WTC11 (cell line): ENCODE measurements around the gene CXCL14. TPM values are rescaled to one million over a fixed set of nuclear protein-coding genes. Genes with fewer than 3 reads are reported as not detected.

Experiments
- ATAC-seq: fragments of 200-7000 bp; cut with Tn5 transposase; 2 replicates; pipeline ENCODE4 v1.10.0; 2021; ENCODE audit warnings: mild to moderate bottlenecking, moderate library complexity
- CTCF ChIA-PET: fragments of 300-600 bp; sonication (Branson Sonifier 250); formaldehyde crosslinking; loops from one replicate; lab custom pipeline; 2021; ENCODE audit warnings: antibody characterized with exemption; lab: Charles Lee
- POLR2A ChIA-PET: fragments of 350-600 bp; sonication (Branson Sonifier 250); formaldehyde crosslinking; loops from one replicate; lab custom pipeline; 2021; ENCODE audit warnings: antibody characterized with exemption; lab: Charles Lee
- DNase-seq: peaks from one replicate; pipeline ENCODE4 v3.0.0; 2021; ENCODE audit warnings: low spot score
- H3K27ac Mint-ChIP-seq: 2 replicates; pipeline ENCODE4 v1.8.0; 2021; ENCODE audit warnings: mixed read lengths
- H3K27me3 Mint-ChIP-seq: 2 replicates; pipeline ENCODE4 v1.8.0; 2021; ENCODE audit warnings: low read depth, mild to moderate bottlenecking, moderate library complexity, mixed read lengths
- H3K36me3 Mint-ChIP-seq: 2 replicates; pipeline ENCODE4 v1.8.0; 2021; ENCODE audit warnings: mixed read lengths
- H3K4me1 Mint-ChIP-seq: 2 replicates; pipeline ENCODE4 v1.8.0; 2022; ENCODE audit warnings: mixed read lengths
- H3K4me3 Mint-ChIP-seq: 2 replicates; pipeline ENCODE4 v1.8.0; 2021; ENCODE audit warnings: mild to moderate bottlenecking, moderate library complexity, mixed read lengths
- H3K9me3 Mint-ChIP-seq: 2 replicates; pipeline ENCODE4 v1.8.0; 2021; ENCODE audit warnings: mixed read lengths
- CREB1 ChIP-seq: sonication (generic); formaldehyde crosslinking; IDR thresholded peaks from 2 replicates; pipeline ENCODE4 v1.8.0; 2023; ENCODE audit warnings: mild to moderate bottlenecking, missing genetic modification reagents
- ESRRA ChIP-seq: sonication (generic); formaldehyde crosslinking; IDR thresholded peaks from 2 replicates; pipeline ENCODE4 v1.8.1; 2022; ENCODE audit warnings: mild to moderate bottlenecking, missing genetic modification reagents, borderline replicate concordance
- FOXJ3 ChIP-seq: sonication (generic); formaldehyde crosslinking; IDR thresholded peaks from 2 replicates; pipeline ENCODE4 v1.9.0; 2021; ENCODE audit warnings: missing genetic modification reagents, mild to moderate bottlenecking, borderline replicate concordance
- JUN ChIP-seq: sonication (generic); formaldehyde crosslinking; IDR thresholded peaks from 2 replicates; pipeline ENCODE4 v1.8.0; 2023; ENCODE audit warnings: mild to moderate bottlenecking, missing genetic modification reagents
- MXD4 ChIP-seq: fragments of 250-450 bp; sonication (Bioruptor Pico); IDR thresholded peaks from 2 replicates; pipeline ENCODE4 v1.8.0; 2021; ENCODE audit warnings: mild to moderate bottlenecking, moderate library complexity, borderline replicate concordance
- NR3C1 ChIP-seq: sonication (generic); formaldehyde crosslinking; conservative IDR thresholded peaks from 2 replicates; pipeline ENCODE4 v1.8.1; 2023; ENCODE audit warnings: low read depth, mild to moderate bottlenecking, missing genetic modification reagents
- OVOL2 ChIP-seq: fragments of 250-450 bp; sonication (Bioruptor Pico); IDR thresholded peaks from 2 replicates; pipeline ENCODE4 v1.9.0; 2021; ENCODE audit warnings: mild to moderate bottlenecking, borderline replicate concordance
- PRRX2 ChIP-seq: fragments of 250-450 bp; sonication (Bioruptor Pico); IDR thresholded peaks from 2 replicates; pipeline ENCODE4 v1.8.0; 2021; ENCODE audit warnings: mild to moderate bottlenecking
- TCF7 ChIP-seq: sonication (generic); formaldehyde crosslinking; IDR thresholded peaks from 2 replicates; pipeline ENCODE4 v1.8.0; 2022; ENCODE audit warnings: mild to moderate bottlenecking, low read depth, missing genetic modification reagents, moderate library complexity
- ZBTB21 ChIP-seq: sonication (generic); formaldehyde crosslinking; IDR thresholded peaks from 2 replicates; pipeline ENCODE4 v1.8.1; 2023; ENCODE audit warnings: mild to moderate bottlenecking, missing genetic modification reagents, borderline replicate concordance
- ZNF121 ChIP-seq: sonication (generic); formaldehyde crosslinking; IDR thresholded peaks from 2 replicates; pipeline ENCODE4 v1.8.0; 2023; ENCODE audit warnings: missing genetic modification reagents
- ZNF138 ChIP-seq: sonication (generic); formaldehyde crosslinking; conservative IDR thresholded peaks from 2 replicates; pipeline ENCODE4 v1.8.1; 2022; ENCODE audit warnings: mild to moderate bottlenecking, moderate library complexity, missing genetic modification reagents
- ZNF317 ChIP-seq: sonication (generic); formaldehyde crosslinking; IDR thresholded peaks from 2 replicates; pipeline ENCODE4 v1.8.1; 2023; ENCODE audit warnings: low read depth, mild to moderate bottlenecking, moderate library complexity, missing genetic modification reagents, borderline replicate concordance
- ZNF423 ChIP-seq: fragments of 250-450 bp; sonication (Bioruptor Pico); IDR thresholded peaks from 2 replicates; pipeline ENCODE4 v2.1.2; 2022; ENCODE audit warnings: mild to moderate bottlenecking, moderate library complexity
- total RNA-seq: library from RNA; stranded (reverse); gene quantifications from 3 replicates; pipeline ENCODE4 v1.2.3, GENCODE V29; 2021
- TF ChIP-seq, protein P1 (sequence below): sonication (generic); formaldehyde crosslinking; IDR thresholded peaks from 2 replicates; pipeline ENCODE4 v1.8.1; 2022; ENCODE audit warnings: low read depth, mild to moderate bottlenecking, moderate library complexity, missing genetic modification reagents, borderline replicate concordance
- TF ChIP-seq, protein P2 (sequence below): sonication (generic); formaldehyde crosslinking; IDR thresholded peaks from 2 replicates; pipeline ENCODE4 v1.8.0; 2023; ENCODE audit warnings: missing genetic modification reagents
- TF ChIP-seq, protein P3 (sequence below): sonication (generic); formaldehyde crosslinking; IDR thresholded peaks from 2 replicates; pipeline ENCODE4 v1.8.1; 2023; ENCODE audit warnings: mild to moderate bottlenecking, missing genetic modification reagents, borderline replicate concordance
- TF ChIP-seq, protein P4 (sequence below): fragments of 250-450 bp; sonication (Bioruptor Pico); conservative IDR thresholded peaks from 2 replicates; pipeline ENCODE4 v1.9.0; 2021; ENCODE audit warnings: mild to moderate bottlenecking
- TF ChIP-seq, protein P5 (sequence below): sonication (generic); formaldehyde crosslinking; IDR thresholded peaks from 2 replicates; pipeline ENCODE4 v1.8.0; 2022; ENCODE audit warnings: mild to moderate bottlenecking, missing genetic modification reagents
- TF ChIP-seq, protein P6 (sequence below): sonication (generic); formaldehyde crosslinking; IDR thresholded peaks from 2 replicates; pipeline ENCODE4 v1.8.1; 2022; ENCODE audit warnings: low read depth, missing genetic modification reagents, borderline replicate concordance

The CXCL14 gene
- total RNA-seq, 1 experiment from 2014 or later = 0.87 TPM

DNA sequence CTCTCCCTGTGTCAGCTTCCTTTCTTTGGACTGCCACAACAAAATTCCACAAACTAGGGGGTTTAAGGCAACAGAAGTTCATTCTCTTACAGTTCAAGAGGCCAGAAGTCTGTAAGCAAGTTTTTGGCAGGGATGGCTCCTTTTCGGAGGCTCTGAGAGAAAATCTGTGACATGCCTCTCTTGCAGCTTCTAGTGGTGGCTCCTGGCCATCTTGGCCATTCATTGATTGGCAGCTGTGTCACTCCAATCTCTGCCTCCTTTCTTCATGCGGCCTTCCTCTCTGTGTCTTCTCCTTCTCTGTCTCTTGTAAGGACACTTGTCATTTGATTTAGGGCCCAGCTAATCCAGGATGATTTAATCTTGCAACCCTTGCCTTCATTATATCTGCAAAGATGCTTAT lies 41.0 kb downstream of the CXCL14 start:
- DNase-seq = no peak
- ChIA-PET POLR2A (interaction anchor here (0.5 kb wide), 1 partner anchor 32 kb away, joined by 4 read pairs; no protein-coding TSS in a partner anchor), CTCF (interaction anchor here (1.2 to 1.8 kb wide), 2 partner anchors 50 to 80 kb away, joined by 5 read pairs; no protein-coding TSS in a partner anchor)
- H3K27ac Mint-ChIP-seq = no peak overlapping the region
- H3K9me3 Mint-ChIP-seq = 0 out of 2 replicates have a peak, but pooled peaks cover 4% of the 10 kb centered on the region
- H3K36me3 Mint-ChIP-seq = no peaks in the 10 kb centered on the region
- peaks cover 18% of the 10 kb centered on the region for H3K4me1 Mint-ChIP-seq
- H3K27me3 Mint-ChIP-seq = peaks cover 100% of the 10 kb centered on the region
- ATAC-seq = no peak
- TF ChIP-seq CREB1 (CRISPR knock-in tag) (no peak), NR3C1 (no peak), ZNF138 (CRISPR knock-in tag) (no peak), PRRX2 (CRISPR knock-in tag) (no peak), ZNF121 (CRISPR knock-in tag) (no peak), FOXJ3 (CRISPR knock-in tag) (no peak), TCF7 (CRISPR knock-in tag) (no peak), ESRRA (CRISPR knock-in tag) (no peak), OVOL2 (CRISPR knock-in tag) (no peak), JUN (no peak), ZNF423 (CRISPR knock-in tag) (no peak), MXD4 (no peak), ZNF317 (no peak), ZBTB21 (CRISPR knock-in tag) (no peak)
- TF ChIP-seq, protein P1, sequence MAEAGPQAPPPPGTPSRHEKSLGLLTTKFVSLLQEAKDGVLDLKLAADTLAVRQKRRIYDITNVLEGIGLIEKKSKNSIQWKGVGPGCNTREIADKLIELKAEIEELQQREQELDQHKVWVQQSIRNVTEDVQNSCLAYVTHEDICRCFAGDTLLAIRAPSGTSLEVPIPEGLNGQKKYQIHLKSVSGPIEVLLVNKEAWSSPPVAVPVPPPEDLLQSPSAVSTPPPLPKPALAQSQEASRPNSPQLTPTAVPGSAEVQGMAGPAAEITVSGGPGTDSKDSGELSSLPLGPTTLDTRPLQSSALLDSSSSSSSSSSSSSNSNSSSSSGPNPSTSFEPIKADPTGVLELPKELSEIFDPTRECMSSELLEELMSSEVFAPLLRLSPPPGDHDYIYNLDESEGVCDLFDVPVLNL = no peak
- TF ChIP-seq, protein P2, sequence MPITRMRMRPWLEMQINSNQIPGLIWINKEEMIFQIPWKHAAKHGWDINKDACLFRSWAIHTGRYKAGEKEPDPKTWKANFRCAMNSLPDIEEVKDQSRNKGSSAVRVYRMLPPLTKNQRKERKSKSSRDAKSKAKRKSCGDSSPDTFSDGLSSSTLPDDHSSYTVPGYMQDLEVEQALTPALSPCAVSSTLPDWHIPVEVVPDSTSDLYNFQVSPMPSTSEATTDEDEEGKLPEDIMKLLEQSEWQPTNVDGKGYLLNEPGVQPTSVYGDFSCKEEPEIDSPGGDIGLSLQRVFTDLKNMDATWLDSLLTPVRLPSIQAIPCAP (CRISPR knock-in tag) = no peak
- TF ChIP-seq, protein P3, sequence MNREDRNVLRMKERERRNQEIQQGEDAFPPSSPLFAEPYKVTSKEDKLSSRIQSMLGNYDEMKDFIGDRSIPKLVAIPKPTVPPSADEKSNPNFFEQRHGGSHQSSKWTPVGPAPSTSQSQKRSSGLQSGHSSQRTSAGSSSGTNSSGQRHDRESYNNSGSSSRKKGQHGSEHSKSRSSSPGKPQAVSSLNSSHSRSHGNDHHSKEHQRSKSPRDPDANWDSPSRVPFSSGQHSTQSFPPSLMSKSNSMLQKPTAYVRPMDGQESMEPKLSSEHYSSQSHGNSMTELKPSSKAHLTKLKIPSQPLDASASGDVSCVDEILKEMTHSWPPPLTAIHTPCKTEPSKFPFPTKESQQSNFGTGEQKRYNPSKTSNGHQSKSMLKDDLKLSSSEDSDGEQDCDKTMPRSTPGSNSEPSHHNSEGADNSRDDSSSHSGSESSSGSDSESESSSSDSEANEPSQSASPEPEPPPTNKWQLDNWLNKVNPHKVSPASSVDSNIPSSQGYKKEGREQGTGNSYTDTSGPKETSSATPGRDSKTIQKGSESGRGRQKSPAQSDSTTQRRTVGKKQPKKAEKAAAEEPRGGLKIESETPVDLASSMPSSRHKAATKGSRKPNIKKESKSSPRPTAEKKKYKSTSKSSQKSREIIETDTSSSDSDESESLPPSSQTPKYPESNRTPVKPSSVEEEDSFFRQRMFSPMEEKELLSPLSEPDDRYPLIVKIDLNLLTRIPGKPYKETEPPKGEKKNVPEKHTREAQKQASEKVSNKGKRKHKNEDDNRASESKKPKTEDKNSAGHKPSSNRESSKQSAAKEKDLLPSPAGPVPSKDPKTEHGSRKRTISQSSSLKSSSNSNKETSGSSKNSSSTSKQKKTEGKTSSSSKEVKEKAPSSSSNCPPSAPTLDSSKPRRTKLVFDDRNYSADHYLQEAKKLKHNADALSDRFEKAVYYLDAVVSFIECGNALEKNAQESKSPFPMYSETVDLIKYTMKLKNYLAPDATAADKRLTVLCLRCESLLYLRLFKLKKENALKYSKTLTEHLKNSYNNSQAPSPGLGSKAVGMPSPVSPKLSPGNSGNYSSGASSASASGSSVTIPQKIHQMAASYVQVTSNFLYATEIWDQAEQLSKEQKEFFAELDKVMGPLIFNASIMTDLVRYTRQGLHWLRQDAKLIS (CRISPR knock-in tag) = no peak
- TF ChIP-seq, protein P4, sequence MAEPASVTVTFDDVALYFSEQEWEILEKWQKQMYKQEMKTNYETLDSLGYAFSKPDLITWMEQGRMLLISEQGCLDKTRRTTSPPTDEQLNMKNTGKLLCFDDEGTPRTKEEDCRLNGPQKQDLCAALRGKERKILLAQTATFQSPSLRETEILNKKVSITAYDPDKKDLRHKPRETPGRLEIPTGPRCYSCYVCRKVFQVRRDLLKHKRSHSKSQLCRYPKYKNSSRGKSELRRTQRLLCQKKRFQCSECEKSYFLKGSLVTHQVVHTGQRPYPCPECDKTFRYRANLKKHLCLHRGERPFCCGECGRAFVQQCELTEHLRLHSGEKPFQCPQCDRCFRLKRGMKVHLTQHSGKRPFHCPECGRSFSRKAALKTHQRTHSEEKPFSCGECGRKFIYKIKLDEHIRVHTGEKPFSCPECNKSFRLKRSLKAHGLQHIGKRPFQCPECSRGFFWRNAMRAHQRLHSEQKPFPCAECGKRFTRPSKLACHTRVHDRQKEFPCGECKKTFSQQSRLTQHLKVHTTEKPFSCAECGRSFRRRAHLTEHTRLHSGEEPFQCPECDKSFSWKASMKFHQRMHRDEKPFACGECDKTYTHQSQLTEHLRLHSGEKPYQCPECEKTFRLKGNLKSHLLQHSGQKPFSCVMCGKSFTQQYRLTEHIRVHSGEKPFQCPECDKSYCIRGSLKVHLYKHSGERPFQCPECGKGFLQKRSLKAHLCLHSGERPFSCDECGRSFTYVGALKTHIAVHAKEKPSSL = no peak
- TF ChIP-seq, protein P5, sequence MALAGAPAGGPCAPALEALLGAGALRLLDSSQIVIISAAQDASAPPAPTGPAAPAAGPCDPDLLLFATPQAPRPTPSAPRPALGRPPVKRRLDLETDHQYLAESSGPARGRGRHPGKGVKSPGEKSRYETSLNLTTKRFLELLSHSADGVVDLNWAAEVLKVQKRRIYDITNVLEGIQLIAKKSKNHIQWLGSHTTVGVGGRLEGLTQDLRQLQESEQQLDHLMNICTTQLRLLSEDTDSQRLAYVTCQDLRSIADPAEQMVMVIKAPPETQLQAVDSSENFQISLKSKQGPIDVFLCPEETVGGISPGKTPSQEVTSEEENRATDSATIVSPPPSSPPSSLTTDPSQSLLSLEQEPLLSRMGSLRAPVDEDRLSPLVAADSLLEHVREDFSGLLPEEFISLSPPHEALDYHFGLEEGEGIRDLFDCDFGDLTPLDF (CRISPR knock-in tag) = no peak
- TF ChIP-seq, protein P6, sequence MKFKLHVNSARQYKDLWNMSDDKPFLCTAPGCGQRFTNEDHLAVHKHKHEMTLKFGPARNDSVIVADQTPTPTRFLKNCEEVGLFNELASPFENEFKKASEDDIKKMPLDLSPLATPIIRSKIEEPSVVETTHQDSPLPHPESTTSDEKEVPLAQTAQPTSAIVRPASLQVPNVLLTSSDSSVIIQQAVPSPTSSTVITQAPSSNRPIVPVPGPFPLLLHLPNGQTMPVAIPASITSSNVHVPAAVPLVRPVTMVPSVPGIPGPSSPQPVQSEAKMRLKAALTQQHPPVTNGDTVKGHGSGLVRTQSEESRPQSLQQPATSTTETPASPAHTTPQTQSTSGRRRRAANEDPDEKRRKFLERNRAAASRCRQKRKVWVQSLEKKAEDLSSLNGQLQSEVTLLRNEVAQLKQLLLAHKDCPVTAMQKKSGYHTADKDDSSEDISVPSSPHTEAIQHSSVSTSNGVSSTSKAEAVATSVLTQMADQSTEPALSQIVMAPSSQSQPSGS = no peak
- no peak overlapping the region for H3K4me3 Mint-ChIP-seq
